Activated CD4-positive, alpha-beta T cell treated with anti-CD3 and anti-CD28 coated beads, Interleukin-2, amount 50 U/mL, for 1 hour (primary cell): ENCODE results near the gene TSC22D4.
A peak's percentile ranks its signal among the peaks of the same experiment; 100 is the strongest.
"Not testable (repeated sequence)": the region's sequence is repeated elsewhere in the genome, so short reads cannot be mapped to it uniquely, and the experiment has no call there.

Experiments used
- DNase-seq: peaks from one replicate; pipeline ENCODE4 v3.0.0-alpha.2; 2020

TSC22D4 gene

GRCh38 chr7:100441641-100442535 lies 37.1 kb downstream of the TSC22D4 start:
- no peak for DNase-seq

- DNase-seq = not testable (repeated sequence)
These were observed 39.8 kb downstream of the TSC22D4 start for GRCh38 chr7:100439244-100439643.

- DNase-seq = not testable (repeated sequence)
These were observed 40.3 kb downstream of the TSC22D4 start for GRCh38 chr7:100438731-100439130.

- DNase-seq = no peak
These were observed 40.8 kb downstream of the TSC22D4 start for GRCh38 chr7:100438172-100438571.

GRCh38 chr7:100437150-100438100 lies 41.6 kb downstream of the TSC22D4 start:
- no peak for DNase-seq

- DNase-seq = peak; percentile 56
These were observed 43.4 kb downstream of the TSC22D4 start for GRCh38 chr7:100435401-100436304.

GRCh38 chr7:100434297-100435144 lies 44.5 kb downstream of the TSC22D4 start:
- DNase-seq = no peak

GRCh38 chr7:100433592-100434296 lies 45.3 kb downstream of the TSC22D4 start:
- DNase-seq = no peak

GRCh38 chr7:100433276-100433591 lies 45.8 kb downstream of the TSC22D4 start:
- DNase-seq = no peak

- no peak for DNase-seq
These were observed 46.3 kb downstream of the TSC22D4 start for GRCh38 chr7:100432621-100433275.

GRCh38 chr7:100432053-100432452 lies 47.0 kb downstream of the TSC22D4 start:
- DNase-seq = no peak

- no peak for DNase-seq
These were observed 47.7 kb downstream of the TSC22D4 start for GRCh38 chr7:100431286-100431735.

GRCh38 chr7:100430493-100431285 lies 48.3 kb downstream of the TSC22D4 start:
- DNase-seq = peak; percentile 32

- peak; percentile 97 for DNase-seq
These were observed 49.1 kb downstream of the TSC22D4 start, which contains the start of gene MEPCE for GRCh38 chr7:100429637-100430492. Gene MEPCE, plus strand, starts transcription at chr7:100429831. Its CDS starts 188 bp downstream, at chr7:100430019.

- DNase-seq = peak; percentile 100
These were observed 49.9 kb downstream of the TSC22D4 start for GRCh38 chr7:100428967-100429636.

- DNase-seq = peak; percentile 97
These were observed 50.6 kb downstream of the TSC22D4 start, which contains the start of gene ZCWPW1 for GRCh38 chr7:100428199-100428966. Gene ZCWPW1, minus strand, starts transcription at chr7:100428703. Its CDS starts 8,054 bp downstream, at chr7:100420649.

- no peak for DNase-seq
These were observed 51.2 kb downstream of the TSC22D4 start for GRCh38 chr7:100427762-100428198.
